GM12892 (cell line): Measurements from ENCODE around the gene ME3.
A peak's percentile ranks its signal among the peaks of the same experiment; 100 is the strongest.
"Not testable (repeated sequence)": the region's sequence is repeated elsewhere in the genome, so short reads cannot be mapped to it uniquely, and the experiment has no call there.

Experiments used
- DNase-seq: peaks from one replicate; pipeline ENCODE4 v3.0.0; 2011; ENCODE audit not compliant: insufficient read length
- FAIRE-seq: peaks from 2 replicates; lab custom pipeline; 2011; peaks lifted over from hg19 to GRCh38; lab: Jason Lieb, UNC
- POLR2A ChIP-seq: IDR thresholded peaks from 2 replicates; pipeline ENCODE4 v1.6.1; 2011; ENCODE audit warnings: low read depth, low read length, control low read depth
- POLR2AphosphoS5 ChIP-seq: IDR thresholded peaks from 2 replicates; pipeline ENCODE4 v1.6.1; 2011; ENCODE audit warnings: low read depth, low read length, control low read depth
- TAF1 ChIP-seq: IDR thresholded peaks from 2 replicates; pipeline ENCODE4 v1.6.1; 2011; ENCODE audit warnings: low read depth, mild to moderate bottlenecking, control low read depth, low read length, borderline replicate concordance

The ME3 gene

GRCh38 chr11:86565388-86565787 lies 107.0 kb downstream of the ME3 start:
- TF ChIP-seq POLR2AphosphoS5 (no peak), TAF1 (no peak), POLR2A (no peak)
- DNase-seq (no peak), FAIRE-seq (no peak)

GRCh38 chr11:86562842-86563241 lies 109.6 kb downstream of the ME3 start:
- DNase-seq, FAIRE-seq: not testable (repeated sequence)

DNA sequence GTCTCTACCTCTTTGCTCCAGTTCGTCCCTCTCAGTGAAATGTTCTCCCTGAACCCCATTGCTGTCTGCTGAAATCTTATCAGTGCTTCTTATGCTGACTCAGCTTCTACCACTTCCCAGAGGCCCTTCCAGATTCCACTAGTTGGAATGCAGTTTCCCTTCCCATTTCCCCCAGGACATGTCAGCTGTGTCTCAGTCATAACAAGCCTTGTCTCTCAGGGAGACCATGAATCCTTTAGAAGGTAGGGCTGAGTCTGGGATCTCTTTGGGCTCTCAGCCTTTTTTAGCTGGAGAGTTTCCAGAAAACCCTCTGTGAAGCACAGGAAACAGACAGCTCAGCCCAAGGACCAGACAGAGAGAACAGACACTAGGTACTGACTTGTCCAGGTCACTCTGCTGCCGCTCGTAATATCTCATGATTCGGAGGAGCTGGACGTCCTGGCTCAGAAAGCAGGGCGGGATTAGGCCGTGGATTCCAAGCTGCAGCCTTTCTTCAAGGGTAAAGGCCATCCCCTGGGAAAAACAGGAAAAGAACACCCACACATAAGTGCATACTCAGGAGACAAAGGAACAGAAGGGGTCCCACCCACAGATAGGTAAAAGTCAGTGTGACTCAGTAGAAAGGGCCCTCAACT lies 113.0 kb downstream of the ME3 start:
- DNase-seq (no peak), FAIRE-seq (no peak)
- TF ChIP-seq POLR2A (no peak), TAF1 (no peak), POLR2AphosphoS5 (no peak)

GRCh38 chr11:86558841-86559240 lies 113.6 kb downstream of the ME3 start:
- TF ChIP-seq TAF1 (no peak), POLR2A (no peak), POLR2AphosphoS5 (no peak)
- no peak for DNase-seq
- no peak for FAIRE-seq

GRCh38 chr11:86558207-86558606 lies 114.2 kb downstream of the ME3 start:
- no peak for FAIRE-seq
- TF ChIP-seq POLR2AphosphoS5: no peak
- TF ChIP-seq POLR2A: no peak
- no peak for TF ChIP-seq TAF1

DNA sequence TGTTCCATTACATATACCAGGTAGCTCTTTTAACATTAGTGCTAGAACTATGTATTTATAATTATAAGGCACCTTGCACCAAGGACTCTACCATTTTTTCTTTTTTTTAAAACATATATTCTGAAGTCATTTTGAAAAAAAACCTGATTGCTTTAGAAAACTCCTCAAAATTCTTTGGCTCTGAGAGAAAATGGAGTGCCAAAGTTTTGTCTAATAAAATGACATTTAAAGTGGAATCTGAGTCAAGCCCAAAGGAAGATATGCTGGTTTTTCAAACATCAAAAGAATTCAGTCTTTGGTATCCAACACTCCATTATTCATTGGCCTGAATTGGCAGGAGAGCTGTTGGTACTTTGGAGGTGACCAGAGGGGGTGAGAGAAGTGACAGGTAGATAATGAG lies 116.5 kb downstream of the ME3 start:
- DNase-seq (no peak), FAIRE-seq (no peak)
- TF ChIP-seq POLR2AphosphoS5 (no peak), POLR2A (no peak), TAF1 (no peak)

More at GRCh38 chr11:86558207-86558606, 114.2 kb downstream of the ME3 start:
- no peak for DNase-seq

DNA sequence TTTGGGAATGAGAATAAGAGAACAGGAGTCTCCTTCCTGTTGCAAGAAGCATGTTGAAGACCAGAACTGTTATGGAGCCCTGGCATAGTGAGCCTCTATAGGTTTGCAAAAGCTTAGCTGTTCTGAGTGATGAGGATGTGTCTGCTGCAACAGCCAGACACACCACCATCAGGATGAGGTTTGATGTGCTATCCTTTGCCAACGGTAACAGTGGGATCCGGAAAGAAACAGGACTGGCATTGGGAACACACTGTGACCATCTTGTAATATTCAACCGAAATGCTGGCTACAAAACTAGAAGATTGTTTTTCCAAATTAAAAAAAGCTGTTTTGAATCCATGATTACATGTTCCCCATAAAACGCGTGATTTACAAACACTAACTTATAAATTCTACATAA lies 117.0 kb downstream of the ME3 start:
- TF ChIP-seq POLR2AphosphoS5: no peak
- no peak for TF ChIP-seq TAF1
- TF ChIP-seq POLR2A: no peak
- FAIRE-seq: no peak
- DNase-seq: no peak

DNA sequence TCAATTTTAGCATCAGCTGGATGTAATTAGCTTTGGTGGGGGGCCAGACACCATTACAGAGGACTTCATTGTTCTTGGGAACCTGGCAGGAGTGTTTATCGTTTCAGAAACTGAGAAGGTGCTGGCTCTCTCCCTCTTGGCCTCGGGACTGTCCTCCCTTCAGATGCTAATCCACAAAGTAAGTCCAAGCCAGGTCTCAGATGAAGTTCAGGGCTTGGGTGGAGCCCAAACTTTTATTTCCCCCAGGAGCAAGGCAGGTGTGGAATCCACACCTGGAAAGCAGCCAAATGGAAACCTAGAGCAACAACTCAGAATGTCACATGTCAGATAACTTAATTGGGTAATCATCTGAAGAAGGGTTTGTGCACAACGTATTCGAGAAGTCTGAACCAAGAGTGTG lies 119.2 kb downstream of the ME3 start:
- DNase-seq (no peak), FAIRE-seq (no peak)
- no peak for TF ChIP-seq POLR2A
- TF ChIP-seq TAF1: no peak
- no peak for TF ChIP-seq POLR2AphosphoS5

GRCh38 chr11:86551288-86552092 lies 120.9 kb downstream of the ME3 start:
- TF ChIP-seq TAF1 (no peak), POLR2A (no peak), POLR2AphosphoS5 (no peak)
- DNase-seq: no peak
- peak; percentile 46 for FAIRE-seq

DNA sequence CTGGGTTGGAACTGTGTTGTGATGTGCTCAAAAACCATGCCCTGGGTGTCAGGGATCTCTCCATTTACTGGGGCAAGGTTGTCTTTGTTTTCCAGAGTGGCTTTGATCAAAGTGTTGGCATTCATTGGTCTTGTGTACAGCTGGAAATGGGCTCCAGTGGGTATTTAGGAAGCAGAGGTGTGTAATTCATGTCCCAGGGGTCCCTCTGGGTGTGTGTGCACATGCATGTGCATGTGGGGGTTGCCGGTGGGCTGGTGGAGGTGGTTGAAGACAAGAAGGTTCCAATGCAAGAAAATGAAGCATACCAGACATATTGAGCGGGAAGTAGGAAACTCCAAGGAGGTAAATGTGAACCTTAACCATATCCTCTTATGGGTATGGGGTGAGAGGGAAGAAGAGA lies 121.7 kb downstream of the ME3 start:
- FAIRE-seq (no peak), DNase-seq (no peak)
- no peak for TF ChIP-seq TAF1
- TF ChIP-seq POLR2AphosphoS5: no peak
- no peak for TF ChIP-seq POLR2A

DNA sequence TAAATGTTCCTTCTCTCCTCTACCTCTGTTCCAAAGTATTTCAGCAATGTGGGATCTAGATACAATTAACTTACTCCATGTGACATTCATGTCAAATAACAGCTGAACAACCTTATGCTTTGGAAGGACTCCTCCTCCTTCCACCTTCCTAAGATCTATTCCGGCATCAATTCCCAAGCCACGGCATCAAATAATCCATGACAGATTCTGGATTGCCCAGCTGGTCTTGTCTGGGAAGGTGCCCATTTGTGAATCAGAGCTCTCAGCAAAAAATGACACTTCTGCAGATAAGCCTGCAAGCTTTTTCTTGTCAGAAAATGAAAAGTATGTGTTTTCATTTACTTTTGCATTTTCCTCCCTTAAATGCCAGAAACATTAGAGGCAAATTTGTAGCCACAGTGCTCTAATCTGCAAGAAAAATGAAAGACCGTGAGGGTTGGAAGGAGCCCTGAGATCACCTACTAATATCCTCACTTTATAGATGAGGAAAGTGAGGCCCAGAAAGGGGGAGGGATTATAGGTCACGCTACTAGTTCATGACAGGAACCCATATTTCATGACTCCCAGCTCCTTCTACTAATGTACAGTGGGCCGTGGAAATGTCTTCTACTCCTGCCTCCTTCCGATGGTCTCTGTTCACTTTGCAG lies 124.0 kb downstream of the ME3 start:
- TF ChIP-seq POLR2AphosphoS5: no peak
- TF ChIP-seq TAF1: no peak
- no peak for TF ChIP-seq POLR2A
- FAIRE-seq (no peak), DNase-seq (no peak)
